Caco-2 (cell line): Measurements from ENCODE around the gene CENPT. TPM values are rescaled to one million over a fixed set of nuclear protein-coding genes. Genes with fewer than 3 reads are reported as not detected.
A peak's percentile ranks its signal among the peaks of the same experiment; 100 is the strongest.

ENCODE experiments used
- BruUV-seq: library from RNA; stranded (reverse); fragments of 400-500 nt; replicated peaks from 2 replicates; lab custom pipeline; 2021; lab: Mats Ljungman, UMichigan
- CTCF ChIA-PET: fragments of 300-600 bp; sonication (Branson Sonifier 250); formaldehyde crosslinking; loops from one replicate; lab custom pipeline; 2022; ENCODE audit warnings: antibody characterized with exemption; lab: Charles Lee
- POLR2A ChIA-PET: fragments of 300-600 bp; sonication (Branson Sonifier 250); formaldehyde crosslinking; loops from one replicate; lab custom pipeline; 2022; ENCODE audit warnings: antibody characterized with exemption; lab: Charles Lee
- DNase-seq, 2 experiments: peaks; one replicate each; pipeline versions ENCODE4 v3.0.0 to v3.0.0-alpha.2; 2020 to 2022
- H3K27me3 ChIP-seq: replicated peaks from 2 replicates; pipeline ENCODE4 v1.6.0; 2011; ENCODE audit warnings: low read length; ENCODE audit not compliant: control insufficient read depth, insufficient read depth
- H3K36me3 ChIP-seq: 2 replicates; pipeline ENCODE4 v1.5.1; 2011; ENCODE audit warnings: low read length; ENCODE audit not compliant: control insufficient read depth, insufficient read depth
- H3K4me1 ChIP-seq: fragments of 250-450 bp; sonication (Bioruptor Pico); 2 replicates; pipeline ENCODE4 v1.5.1; 2020; ENCODE audit warnings: mild to moderate bottlenecking
- H3K4me3 ChIP-seq: 2 replicates; pipeline ENCODE4 v1.5.1; 2011; ENCODE audit warnings: low read depth, mild to moderate bottlenecking, control low read depth, low read length
- H3K9me3 ChIP-seq: fragments of 250-450 bp; sonication (Bioruptor Pico); 2 replicates; pipeline ENCODE4 v1.5.1; 2020; ENCODE audit warnings: mild to moderate bottlenecking, moderate library complexity
- H3K27ac Mint-ChIP-seq: one replicate; pipeline ENCODE4 v1.8.0; 2022; ENCODE audit warnings: mixed read lengths; ENCODE audit not compliant: unreplicated experiment
- H3K27me3 Mint-ChIP-seq: one replicate; pipeline ENCODE4 v1.8.0; 2022; ENCODE audit warnings: mixed read lengths; ENCODE audit not compliant: insufficient read depth, unreplicated experiment
- H3K36me3 Mint-ChIP-seq: one replicate; pipeline ENCODE4 v1.8.0; 2022; ENCODE audit warnings: mild to moderate bottlenecking, mixed read lengths; ENCODE audit not compliant: insufficient read depth, unreplicated experiment
- H3K4me1 Mint-ChIP-seq: one replicate; pipeline ENCODE4 v1.8.0; 2022; ENCODE audit warnings: low read depth, mixed read lengths; ENCODE audit not compliant: unreplicated experiment
- H3K4me3 Mint-ChIP-seq: one replicate; pipeline ENCODE4 v1.8.0; 2022; ENCODE audit warnings: mild to moderate bottlenecking, moderate library complexity, mixed read lengths; ENCODE audit not compliant: unreplicated experiment
- H3K9me3 Mint-ChIP-seq: one replicate; pipeline ENCODE4 v1.8.0; 2022; ENCODE audit warnings: mixed read lengths; ENCODE audit not compliant: unreplicated experiment
- intact Hi-C: fragments of 100-400 bp; cut with micrococcal nuclease; formaldehyde crosslinking; loops from one replicate; pipeline ENCODE4 v1.10.0; 2022; ENCODE audit not compliant: unreplicated experiment
- total RNA-seq: library from RNA; stranded (reverse); gene quantifications from 2 replicates; pipeline ENCODE4 v1.2.3, GENCODE V29; 2022
- TF ChIP-seq, protein P1 (sequence below), 2 experiments: fragments of 200-600 bp in 1 of 2; IDR thresholded peaks; 1 replicate in 1 of 2; 2 replicates in 1 of 2; pipeline versions ENCODE4 v1.5.1 to v1.8.0; 2011 to 2022; ENCODE audit warnings: antibody characterized with exemption in 1 of 2, control low read depth in 1 of 2, inconsistent platforms in 1 of 2, low read depth in 1 of 2, low read length in 1 of 2, mild to moderate bottlenecking in 1 of 2, moderate library complexity in 1 of 2; ENCODE audit not compliant: insufficient read depth in 1 of 2, severe bottlenecking in 1 of 2, unreplicated experiment in 1 of 2

Gene CENPT
- total RNA-seq, 1 experiment from 2014 or later, result 80.1 TPM

GRCh38 chr16:67877064-67877463, 29.6 kb upstream of the CENPT start:
- no peak overlapping the region for H3K27ac Mint-ChIP-seq
- Histone ChIP-seq H3K4me1 (peaks cover 11% of the 10 kb centered on the region), H3K27me3 (no peaks in the 10 kb centered on the region), H3K9me3 (no peaks in the 10 kb centered on the region), H3K36me3 (peaks cover 20% of the 10 kb centered on the region), H3K4me3 (no peak overlapping the region)
- TF ChIP-seq, protein P1, sequence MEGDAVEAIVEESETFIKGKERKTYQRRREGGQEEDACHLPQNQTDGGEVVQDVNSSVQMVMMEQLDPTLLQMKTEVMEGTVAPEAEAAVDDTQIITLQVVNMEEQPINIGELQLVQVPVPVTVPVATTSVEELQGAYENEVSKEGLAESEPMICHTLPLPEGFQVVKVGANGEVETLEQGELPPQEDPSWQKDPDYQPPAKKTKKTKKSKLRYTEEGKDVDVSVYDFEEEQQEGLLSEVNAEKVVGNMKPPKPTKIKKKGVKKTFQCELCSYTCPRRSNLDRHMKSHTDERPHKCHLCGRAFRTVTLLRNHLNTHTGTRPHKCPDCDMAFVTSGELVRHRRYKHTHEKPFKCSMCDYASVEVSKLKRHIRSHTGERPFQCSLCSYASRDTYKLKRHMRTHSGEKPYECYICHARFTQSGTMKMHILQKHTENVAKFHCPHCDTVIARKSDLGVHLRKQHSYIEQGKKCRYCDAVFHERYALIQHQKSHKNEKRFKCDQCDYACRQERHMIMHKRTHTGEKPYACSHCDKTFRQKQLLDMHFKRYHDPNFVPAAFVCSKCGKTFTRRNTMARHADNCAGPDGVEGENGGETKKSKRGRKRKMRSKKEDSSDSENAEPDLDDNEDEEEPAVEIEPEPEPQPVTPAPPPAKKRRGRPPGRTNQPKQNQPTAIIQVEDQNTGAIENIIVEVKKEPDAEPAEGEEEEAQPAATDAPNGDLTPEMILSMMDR (IDR thresholded peaks at IDR 0.05; ENCODE audit: insufficient read depth in 1 of 2, low read depth in 1 of 2, low read length in 1 of 2, severe bottlenecking in 1 of 2, unreplicated experiment in 1 of 2), result no peak
- H3K9me3 Mint-ChIP-seq, result no peaks in the 10 kb centered on the region
- H3K36me3 Mint-ChIP-seq, result peaks cover 81% of the 10 kb centered on the region
- H3K27me3 Mint-ChIP-seq, result no peaks in the 10 kb centered on the region
- ChIA-PET POLR2A (no interaction called here), CTCF (interaction anchor here (1.0 kb wide), 1 partner anchor 58 kb away, joined by 3 read pairs; no protein-coding TSS in a partner anchor)
- DNase-seq, result no peak
- H3K4me3 Mint-ChIP-seq, result no peak overlapping the region
- peaks cover 34% of the 10 kb centered on the region for H3K4me1 Mint-ChIP-seq
- intact Hi-C loops, result no loop called here
- no TSS peak for BruUV-seq

GRCh38 chr16:67874372-67874771, 26.9 kb upstream of the CENPT start:
- no peaks in the 10 kb centered on the region for H3K27me3 Mint-ChIP-seq

GRCh38 chr16:67873435-67874370, 26.2 kb upstream of the CENPT start:
- Mint-ChIP-seq H3K36me3 (peaks cover 79% of the 10 kb centered on the region), H3K27me3 (no peaks in the 10 kb centered on the region), H3K4me3 (peak overlapping the region; percentile 90), H3K27ac (peak overlapping the region; percentile 87), H3K4me1 (peaks cover 20% of the 10 kb centered on the region), H3K9me3 (no peaks in the 10 kb centered on the region)
- CTCF ChIA-PET, result interaction anchor here (0.6 to 2.0 kb wide), 5 partner anchors 10 to 67 kb away, joined by 3 to 20 read pairs (median 4); partner anchors contain the start of genes NRN1L, RANBP10 and TSNAXIP1
- TF ChIP-seq, protein P1 (IDR thresholded peaks at IDR 0.05; ENCODE audit: insufficient read depth in 1 of 2, low read depth in 1 of 2, low read length in 1 of 2, severe bottlenecking in 1 of 2, unreplicated experiment in 1 of 2), result no peak
- Histone ChIP-seq H3K27me3 (no peaks in the 10 kb centered on the region), H3K4me1 (peaks cover 7% of the 10 kb centered on the region; the same call in 1 of the 2 replicates), H3K4me3 (peak overlapping the region; percentile 93), H3K9me3 (no peaks in the 10 kb centered on the region), H3K36me3 (peaks cover 18% of the 10 kb centered on the region)
- intact Hi-C loops, result loop anchor here (1.0 to 2.0 kb wide), 3 partner anchors 10 to 57 kb away; partner anchors contain the start of genes CENPT and NUTF2
- BruUV-seq, result TSS peak; percentile 42
- no peak for DNase-seq
- POLR2A ChIA-PET, result interaction anchor here (0.7 to 1.0 kb wide), 2 partner anchors 29 to 150 kb away, joined by 3 to 4 read pairs; partner anchors contain the start of genes DDX28 and DUS2

More at GRCh38 chr16:67874372-67874771, 26.9 kb upstream of the CENPT start:
- intact Hi-C loops, result no loop called here
- DNase-seq, result no peak
- H3K4me1 Mint-ChIP-seq, result peaks cover 20% of the 10 kb centered on the region
- ChIA-PET POLR2A (no interaction called here), CTCF (interaction anchor here (2.0 kb wide), 1 partner anchor 9 kb away, joined by 20 read pairs; the partner anchor contains the start of gene NRN1L)
- no peaks in the 10 kb centered on the region for H3K9me3 ChIP-seq
- peak overlapping the region; percentile 90 for H3K4me3 Mint-ChIP-seq
- no peaks in the 10 kb centered on the region for H3K27me3 ChIP-seq
- H3K9me3 Mint-ChIP-seq, result no peaks in the 10 kb centered on the region
- peaks cover 7% of the 10 kb centered on the region; the same call in 1 of the 2 replicates for H3K4me1 ChIP-seq
- peaks cover 18% of the 10 kb centered on the region for H3K36me3 ChIP-seq
- BruUV-seq, result no TSS peak
- peak overlapping the region; percentile 93 for H3K4me3 ChIP-seq
- peak overlapping the region; percentile 87 for H3K27ac Mint-ChIP-seq
- peaks cover 79% of the 10 kb centered on the region for H3K36me3 Mint-ChIP-seq
- TF ChIP-seq, protein P1 (IDR thresholded peaks at IDR 0.05; ENCODE audit: insufficient read depth in 1 of 2, low read depth in 1 of 2, low read length in 1 of 2, severe bottlenecking in 1 of 2, unreplicated experiment in 1 of 2), result no peak
